Keratinocyte (primary cell): ENCODE data around the gene TMOD1. TPM values are rescaled to one million over a fixed set of nuclear protein-coding genes. Genes with fewer than 3 reads are reported as not detected.

ENCODE experiments used
- DNase-seq: peaks from one replicate; pipeline ENCODE4 v3.0.0-alpha.2; 2011; ENCODE audit warnings: low read depth, missing footprints, low spot score
- FAIRE-seq: peaks from 2 replicates; lab custom pipeline; 2011; peaks lifted over from hg19 to GRCh38; lab: Jason Lieb, UNC
- H2AFZ ChIP-seq: 2 replicates; pipeline ENCODE4 v1.6.0; 2012; ENCODE audit warnings: low read length, control low read depth, inconsistent platforms; ENCODE audit not compliant: control insufficient read depth
- H3K27ac ChIP-seq: 2 replicates; pipeline ENCODE4 v1.5.1; 2011; ENCODE audit warnings: low read length; ENCODE audit not compliant: control insufficient read depth, insufficient read depth
- H3K27me3 ChIP-seq: 3 replicates; pipeline ENCODE4 v1.6.0; 2011; ENCODE audit warnings: low read length; ENCODE audit not compliant: control insufficient read depth, insufficient read depth; ENCODE audit errors: extremely low read depth
- H3K36me3 ChIP-seq, 2 experiments: 2 replicates in 1 of 2; 3 replicates in 1 of 2; pipeline ENCODE4 v1.5.1; 2011; ENCODE audit warnings: low read length in 2 of 2, mild to moderate bottlenecking in 1 of 2; ENCODE audit not compliant: control insufficient read depth in 2 of 2, insufficient read depth in 2 of 2; ENCODE audit errors: extremely low read depth in 1 of 2
- H3K4me1 ChIP-seq: 3 replicates; pipeline ENCODE4 v1.5.1; 2011; ENCODE audit warnings: low read length; ENCODE audit not compliant: control insufficient read depth, insufficient read depth; ENCODE audit errors: extremely low read depth
- H3K4me2 ChIP-seq: 3 replicates; pipeline ENCODE4 v1.6.0; 2011; ENCODE audit warnings: low read depth, low read length; ENCODE audit not compliant: control insufficient read depth, insufficient read depth; ENCODE audit errors: extremely low read depth
- H3K4me3 ChIP-seq, 3 experiments: fragments of 200-600 bp in 1 of 3; sonication (generic) in 1 of 3; 2 replicates in 2 of 3; 3 replicates in 1 of 3; pipeline ENCODE4 v1.5.1; 2011 to 2016; ENCODE audit warnings: low read length in 3 of 3, mild to moderate bottlenecking in 3 of 3, control low read depth in 2 of 3, inconsistent platforms in 1 of 3, low read depth in 1 of 3, mixed read lengths in 1 of 3, mixed run types in 1 of 3, moderate library complexity in 1 of 3; ENCODE audit not compliant: control insufficient read depth in 2 of 3, insufficient read depth in 2 of 3; ENCODE audit errors: extremely low read depth in 1 of 3
- H3K79me2 ChIP-seq: 2 replicates; pipeline ENCODE4 v1.6.0; 2012; ENCODE audit warnings: low read length; ENCODE audit not compliant: control insufficient read depth, insufficient read depth
- H3K9ac ChIP-seq: 3 replicates; pipeline ENCODE4 v1.6.0; 2011; ENCODE audit warnings: low read length; ENCODE audit not compliant: control insufficient read depth, insufficient read depth; ENCODE audit errors: extremely low read depth
- H3K9me1 ChIP-seq: 3 replicates; pipeline ENCODE4 v1.6.0; 2011; ENCODE audit warnings: low read length; ENCODE audit not compliant: control insufficient read depth, insufficient read depth; ENCODE audit errors: extremely low read depth
- H3K9me3 ChIP-seq: 2 replicates; pipeline ENCODE4 v1.5.1; 2012; ENCODE audit warnings: low read depth, low read length; ENCODE audit not compliant: control insufficient read depth
- H4K20me1 ChIP-seq: 3 replicates; pipeline ENCODE4 v1.6.0; 2011; ENCODE audit warnings: low read length; ENCODE audit not compliant: control insufficient read depth, insufficient read depth; ENCODE audit errors: extremely low read depth
- EZH2 ChIP-seq: IDR thresholded peaks from one replicate; pipeline ENCODE4 v1.6.1; 2012; ENCODE audit warnings: inconsistent platforms, mild to moderate bottlenecking, low read length, moderate library complexity
- dilution Hi-C: fragments of 300-500 bp; cut with MboI; formaldehyde crosslinking; loops from one replicate; pipeline ENCODE4 v1.7.0; 2020; ENCODE audit warnings: low sequenced_read_pairs; ENCODE audit not compliant: extremely low pct_ligation_motif_present
- polyA plus RNA-seq, 5 experiments: library from polyadenylated mRNA; depleted of rRNA in 3 of 5; stranded (reverse) in 3 of 5; stranded (forward) in 1 of 5; unstranded in 1 of 5; fragments of >200 nt; gene quantifications; 1 replicate in 1 of 5; 2 replicates in 3 of 5; 3 replicates in 1 of 5; pipeline versions ENCODE4 v1.2.1 to v1.2.3, GENCODE V29; 2011 to 2012; ENCODE audit warnings: missing spikeins in 2 of 5, low read depth in 1 of 5, low replicate concordance in 1 of 5
- TF ChIP-seq, protein P1 (sequence below), 3 experiments: IDR thresholded peaks in 1 of 3; conservative IDR thresholded peaks in 1 of 3; optimal IDR thresholded peaks in 1 of 3; 2 replicates in 2 of 3; 3 replicates in 1 of 3; pipeline versions ENCODE3 to v1.5.1; 2011; ENCODE audit warnings: low read length in 3 of 3, mild to moderate bottlenecking in 3 of 3, moderate library complexity in 2 of 3, control low read depth in 1 of 3, inconsistent platforms in 1 of 3; ENCODE audit not compliant: insufficient read depth in 2 of 3; ENCODE audit errors: extremely low read depth in 1 of 3

TMOD1 gene
- polyA plus RNA-seq, 1 donor (not counting 4 experiments of a cell fraction or from before 2014, with no cell fraction given) = not detected

DNA sequence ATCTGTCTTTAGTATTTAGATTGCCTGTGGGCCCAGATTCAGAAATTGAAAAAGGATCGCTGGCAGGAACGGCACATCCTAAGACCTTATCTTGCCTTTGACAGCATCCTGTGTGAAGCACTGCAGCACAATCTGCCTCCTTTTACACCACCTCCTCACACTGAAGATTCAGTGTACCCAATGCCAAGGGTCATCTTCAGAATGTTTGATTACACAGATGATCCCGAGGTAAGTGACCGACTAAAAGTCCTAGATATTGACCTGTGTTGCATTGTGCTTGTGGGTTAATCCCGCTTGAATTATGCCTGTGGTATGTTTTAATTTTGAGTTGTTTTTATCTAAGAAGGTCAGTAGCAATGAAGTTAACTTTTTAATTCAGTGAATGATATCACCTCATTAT, 146.5 kb downstream of the TMOD1 start:
- dilution Hi-C loops = no loop called here
- H3K4me2 ChIP-seq = no peak overlapping the region
- no peaks in the 10 kb centered on the region for H3K9me1 ChIP-seq
- no peak overlapping the region for H2AFZ ChIP-seq
- peaks cover 10 to 18% of the 10 kb centered on the region in 2 experiments for H3K36me3 ChIP-seq
- no peaks in the 10 kb centered on the region for H3K9me3 ChIP-seq
- H3K27ac ChIP-seq = no peak overlapping the region
- no peaks in the 10 kb centered on the region for H3K27me3 ChIP-seq
- DNase-seq = no peak
- FAIRE-seq = no peak
- TF ChIP-seq, protein P1, sequence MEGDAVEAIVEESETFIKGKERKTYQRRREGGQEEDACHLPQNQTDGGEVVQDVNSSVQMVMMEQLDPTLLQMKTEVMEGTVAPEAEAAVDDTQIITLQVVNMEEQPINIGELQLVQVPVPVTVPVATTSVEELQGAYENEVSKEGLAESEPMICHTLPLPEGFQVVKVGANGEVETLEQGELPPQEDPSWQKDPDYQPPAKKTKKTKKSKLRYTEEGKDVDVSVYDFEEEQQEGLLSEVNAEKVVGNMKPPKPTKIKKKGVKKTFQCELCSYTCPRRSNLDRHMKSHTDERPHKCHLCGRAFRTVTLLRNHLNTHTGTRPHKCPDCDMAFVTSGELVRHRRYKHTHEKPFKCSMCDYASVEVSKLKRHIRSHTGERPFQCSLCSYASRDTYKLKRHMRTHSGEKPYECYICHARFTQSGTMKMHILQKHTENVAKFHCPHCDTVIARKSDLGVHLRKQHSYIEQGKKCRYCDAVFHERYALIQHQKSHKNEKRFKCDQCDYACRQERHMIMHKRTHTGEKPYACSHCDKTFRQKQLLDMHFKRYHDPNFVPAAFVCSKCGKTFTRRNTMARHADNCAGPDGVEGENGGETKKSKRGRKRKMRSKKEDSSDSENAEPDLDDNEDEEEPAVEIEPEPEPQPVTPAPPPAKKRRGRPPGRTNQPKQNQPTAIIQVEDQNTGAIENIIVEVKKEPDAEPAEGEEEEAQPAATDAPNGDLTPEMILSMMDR (optimal IDR thresholded peaks at IDR 0.05 in 1 of 3, IDR thresholded peaks at IDR 0.05 in 1 of 3, conservative IDR thresholded peaks at IDR 0.05 in 1 of 3; ENCODE audit: extremely low read depth in 1 of 3, insufficient read depth in 2 of 3, low read length in 3 of 3) = no peak
- no peak for TF ChIP-seq EZH2
- H3K79me2 ChIP-seq = no peaks in the 10 kb centered on the region
- H4K20me1 ChIP-seq = no peaks in the 10 kb centered on the region
- H3K9ac ChIP-seq = no peak overlapping the region
- no peak overlapping the region for H3K4me3 ChIP-seq
- no peaks in the 10 kb centered on the region for H3K4me1 ChIP-seq

Other genes with a start within 250 kb of the TMOD1 start
- 0.02 to 0.33 TPM (median 0.12 TPM) in 3 replicates for gene CCDC180, start 194.0 kb upstream of the TMOD1 start, polyA plus RNA-seq
- gene TDRD7, start 89.6 kb upstream of the TMOD1 start, polyA plus RNA-seq = 7.3 to 10.5 TPM (median 8.7 TPM) in 3 replicates
- 11.5 to 17.8 TPM (median 17.2 TPM) in 3 replicates for gene TSTD2, start 131.7 kb downstream of the TMOD1 start, polyA plus RNA-seq
- gene NCBP1, start 132.2 kb downstream of the TMOD1 start, polyA plus RNA-seq = 24.0 to 38.6 TPM (median 25.0 TPM) in 3 replicates
- 1.9 to 4.1 TPM (median 1.9 TPM) in 3 replicates for gene XPA, start 195.7 kb downstream of the TMOD1 start, polyA plus RNA-seq